ENCODE results near the gene NLRP1.

NLRP1 gene

GRCh38 chr17:5584383-5585286 lies at the start of gene NLRP1:
NLRP1 (minus strand) TSS chr17:5584509; CDS start chr17:5583957, 552 bp downstream.
- DNase-seq (ENCODE audit: low spot score) = no peak

GRCh38 chr17:5631958-5632590 lies 47.8 kb upstream of the NLRP1 start:
- DNase-seq (ENCODE audit: low spot score) = no peak

GRCh38 chr17:5630434-5630833 lies 46.1 kb upstream of the NLRP1 start:
- DNase-seq (ENCODE audit: low spot score) = no peak

GRCh38 chr17:5629128-5629527 lies 44.8 kb upstream of the NLRP1 start:
- no peak for DNase-seq (ENCODE audit: low spot score)

GRCh38 chr17:5628262-5628661 lies 44.0 kb upstream of the NLRP1 start:
- DNase-seq (ENCODE audit: low spot score) = no peak

- DNase-seq (ENCODE audit: low spot score) = no peak
Measured at GRCh38 chr17:5624211-5624610, 39.9 kb upstream of the NLRP1 start.

- no peak for DNase-seq (ENCODE audit: low spot score)
Measured at GRCh38 chr17:5621729-5622128, 37.4 kb upstream of the NLRP1 start.

GRCh38 chr17:5621026-5621425 lies 36.7 kb upstream of the NLRP1 start:
- no peak for DNase-seq (ENCODE audit: low spot score)

GRCh38 chr17:5619088-5619740 lies 34.9 kb upstream of the NLRP1 start:
- DNase-seq (ENCODE audit: low spot score) = no peak

- no peak for DNase-seq (ENCODE audit: low spot score)
Measured at GRCh38 chr17:5618476-5618875, 34.2 kb upstream of the NLRP1 start.

- DNase-seq (ENCODE audit: low spot score) = no peak
Measured at GRCh38 chr17:5615476-5615875, 31.2 kb upstream of the NLRP1 start.

GRCh38 chr17:5610956-5611355 lies 26.6 kb upstream of the NLRP1 start:
- DNase-seq (ENCODE audit: low spot score) = no peak

GRCh38 chr17:5608399-5609112 lies 24.2 kb upstream of the NLRP1 start:
- no peak for DNase-seq (ENCODE audit: low spot score)

GRCh38 chr17:5607946-5608345 lies 23.6 kb upstream of the NLRP1 start:
- no peak for DNase-seq (ENCODE audit: low spot score)

GRCh38 chr17:5605452-5605851 lies 21.1 kb upstream of the NLRP1 start:
- DNase-seq (ENCODE audit: low spot score) = no peak

GRCh38 chr17:5600041-5600440 lies 15.7 kb upstream of the NLRP1 start:
- no peak for DNase-seq (ENCODE audit: low spot score)

- DNase-seq (ENCODE audit: low spot score) = no peak
Measured at GRCh38 chr17:5598457-5598856, 14.1 kb upstream of the NLRP1 start.

GRCh38 chr17:5596421-5596820 lies 12.1 kb upstream of the NLRP1 start:
- DNase-seq (ENCODE audit: low spot score) = no peak

GRCh38 chr17:5595831-5596230 lies 11.5 kb upstream of the NLRP1 start:
- DNase-seq (ENCODE audit: low spot score) = no peak

- DNase-seq (ENCODE audit: low spot score) = peak; percentile 18
Measured at GRCh38 chr17:5592382-5592781, 8.1 kb upstream of the NLRP1 start.

GRCh38 chr17:5591966-5592365 lies 7.7 kb upstream of the NLRP1 start:
- DNase-seq (ENCODE audit: low spot score) = no peak

GRCh38 chr17:5588584-5588983 lies 4.3 kb upstream of the NLRP1 start:
- no peak for DNase-seq (ENCODE audit: low spot score)

Data from hematopoietic multipotent progenitor cell treated with erythropoietin and hydrocortisone succinate and interleukin-3 and kit ligand, for 17 days (in vitro differentiated cells).